ENCODE data around the gene RTF2. TPM values are rescaled to one million over a fixed set of nuclear protein-coding genes. Genes with fewer than 3 reads are reported as not detected.

RTF2 gene
- total and polyA plus RNA-seq, 2 donors (not counting 1 experiment from before 2014, with no cell fraction given) = 100 to 107 TPM

GRCh38 chr20:56431471-56431870 lies 37.0 kb upstream of the RTF2 start:
- no peak for DNase-seq (ENCODE audit: low read depth in 2 of 2)
- no peak overlapping the region for H2AFZ ChIP-seq (ENCODE audit: low read length)
- no peak for TF ChIP-seq CTCF (conservative IDR thresholded peaks at IDR 0.05 in 1 of 2, IDR thresholded peaks at IDR 0.05 in 1 of 2; ENCODE audit: low read depth in 1 of 2, low read length in 2 of 2)
- no peak for TF ChIP-seq EZH2 (IDR thresholded peaks at IDR 0.05; ENCODE audit: low read length, missing control alignments)
- H3K4me2 ChIP-seq (ENCODE audit: extremely low read depth, insufficient read depth, low read length) = no peak overlapping the region
- peaks cover 52% of the 10 kb centered on the region for H3K4me1 ChIP-seq (ENCODE audit: control insufficient read depth, extremely low read depth, insufficient read depth, low read length)
- H3K79me2 ChIP-seq (ENCODE audit: control insufficient read depth, insufficient read depth, low read length) = peaks cover 34% of the 10 kb centered on the region
- no peaks in the 10 kb centered on the region for H4K20me1 ChIP-seq (ENCODE audit: control insufficient read depth, extremely low read depth, insufficient read depth, low read length)
- no peak overlapping the region for H3K9ac ChIP-seq (ENCODE audit: insufficient read depth, low read length)
- H3K27me3 ChIP-seq (ENCODE audit: control insufficient read depth, insufficient read depth, low read length) = no peaks in the 10 kb centered on the region
- H3K9me3 ChIP-seq (ENCODE audit: control insufficient read depth, insufficient read depth, low read depth, low read length) = no peaks in the 10 kb centered on the region
- peaks cover 6% of the 10 kb centered on the region for H3K36me3 ChIP-seq (ENCODE audit: control insufficient read depth, insufficient read depth, low read length)
- peak overlapping the region; percentile 34 for H3K27ac ChIP-seq (ENCODE audit: insufficient read depth, low read length)
- no peak overlapping the region for H3K4me3 ChIP-seq (replicated peaks in 1 of 4; ENCODE audit: control extremely low read depth in 1 of 4, insufficient read depth in 1 of 4, low read depth in 3 of 4, low read length in 4 of 4)

- H3K4me3 ChIP-seq (replicated peaks in 1 of 4; ENCODE audit: control extremely low read depth in 1 of 4, insufficient read depth in 1 of 4, low read depth in 3 of 4, low read length in 4 of 4) = no peak overlapping the region
- no peaks in the 10 kb centered on the region for H3K27me3 ChIP-seq (ENCODE audit: control insufficient read depth, insufficient read depth, low read length)
- H3K27ac ChIP-seq (ENCODE audit: insufficient read depth, low read length) = peak overlapping the region; percentile 96
- peaks cover 54% of the 10 kb centered on the region for H3K4me1 ChIP-seq (ENCODE audit: control insufficient read depth, extremely low read depth, insufficient read depth, low read length)
- peak overlapping the region; percentile 39 for H3K4me2 ChIP-seq (ENCODE audit: extremely low read depth, insufficient read depth, low read length)
- no peak for DNase-seq (ENCODE audit: low read depth in 2 of 2)
- no peak overlapping the region for H2AFZ ChIP-seq (ENCODE audit: low read length)
- H3K9ac ChIP-seq (ENCODE audit: insufficient read depth, low read length) = peak overlapping the region; percentile 39
- H4K20me1 ChIP-seq (ENCODE audit: control insufficient read depth, extremely low read depth, insufficient read depth, low read length) = no peaks in the 10 kb centered on the region
- no peak for TF ChIP-seq CTCF (conservative IDR thresholded peaks at IDR 0.05 in 1 of 2, IDR thresholded peaks at IDR 0.05 in 1 of 2; ENCODE audit: low read depth in 1 of 2, low read length in 2 of 2)
- no peaks in the 10 kb centered on the region for H3K9me3 ChIP-seq (ENCODE audit: control insufficient read depth, insufficient read depth, low read depth, low read length)
- H3K36me3 ChIP-seq (ENCODE audit: control insufficient read depth, insufficient read depth, low read length) = peaks cover 14% of the 10 kb centered on the region
- H3K79me2 ChIP-seq (ENCODE audit: control insufficient read depth, insufficient read depth, low read length) = peaks cover 34% of the 10 kb centered on the region
Observed at GRCh38 chr20:56433221-56433879, 35.1 kb upstream of the RTF2 start.

DNA sequence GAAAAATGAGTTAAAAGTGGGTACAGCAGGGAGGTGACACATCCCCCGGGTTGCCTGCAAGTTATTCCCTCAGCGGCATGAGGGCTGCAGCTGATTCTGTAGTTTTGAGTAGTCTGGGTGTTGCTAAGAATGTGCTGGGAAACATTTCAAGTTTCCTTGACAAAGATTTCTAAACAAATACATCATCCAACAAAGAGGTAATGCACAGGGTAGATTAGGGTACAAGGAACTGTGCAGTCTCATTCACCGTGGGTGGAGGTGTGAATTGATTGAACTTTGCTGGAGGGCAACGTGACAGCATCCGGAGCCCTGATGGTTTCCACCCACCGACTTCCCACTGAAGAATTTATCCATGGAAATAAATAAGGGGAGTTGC lies 34.6 kb upstream of the RTF2 start:
- peak overlapping the region; percentile 39 for H3K4me2 ChIP-seq (ENCODE audit: extremely low read depth, insufficient read depth, low read length)
- H2AFZ ChIP-seq (ENCODE audit: low read length) = no peak overlapping the region
- H3K9ac ChIP-seq (ENCODE audit: insufficient read depth, low read length) = peak overlapping the region; percentile 39

More for the DNA sequence above, 34.6 kb upstream of the RTF2 start:
- DNase-seq (ENCODE audit: low read depth in 2 of 2) = peak; percentile 90 to 92
- H3K27me3 ChIP-seq (ENCODE audit: control insufficient read depth, insufficient read depth, low read length) = no peaks in the 10 kb centered on the region
- no peaks in the 10 kb centered on the region for H4K20me1 ChIP-seq (ENCODE audit: control insufficient read depth, extremely low read depth, insufficient read depth, low read length)
- H3K27ac ChIP-seq (ENCODE audit: insufficient read depth, low read length) = peak overlapping the region; percentile 96
- peaks cover 33% of the 10 kb centered on the region for H3K79me2 ChIP-seq (ENCODE audit: control insufficient read depth, insufficient read depth, low read length)
- H3K36me3 ChIP-seq (ENCODE audit: control insufficient read depth, insufficient read depth, low read length) = peaks cover 14% of the 10 kb centered on the region
- H3K4me3 ChIP-seq (replicated peaks in 1 of 4; ENCODE audit: control extremely low read depth in 1 of 4, insufficient read depth in 1 of 4, low read depth in 3 of 4, low read length in 4 of 4) = no peak overlapping the region
- no peak for TF ChIP-seq EZH2 (IDR thresholded peaks at IDR 0.05; ENCODE audit: low read length, missing control alignments)
- no peak for TF ChIP-seq CTCF (conservative IDR thresholded peaks at IDR 0.05 in 1 of 2, IDR thresholded peaks at IDR 0.05 in 1 of 2; ENCODE audit: low read depth in 1 of 2, low read length in 2 of 2)
- no peaks in the 10 kb centered on the region for H3K9me3 ChIP-seq (ENCODE audit: control insufficient read depth, insufficient read depth, low read depth, low read length)
- H3K4me1 ChIP-seq (ENCODE audit: control insufficient read depth, extremely low read depth, insufficient read depth, low read length) = peaks cover 49% of the 10 kb centered on the region
